Epithelial cell of esophagus (primary cell): ENCODE results near the gene ANO3.
A peak's percentile ranks its signal among the peaks of the same experiment; 100 is the strongest.
"Not testable (repeated sequence)": the region's sequence is repeated elsewhere in the genome, so short reads cannot be mapped to it uniquely, and the experiment has no call there.

Experiments
- DNase-seq: peaks from one replicate; pipeline ENCODE4 v3.0.0; 2010; ENCODE audit warnings: low read depth
- H3K4me3 ChIP-seq: 2 replicates; pipeline ENCODE4 v1.5.1; 2011; ENCODE audit warnings: mild to moderate bottlenecking, low read length, control low read depth
- TF ChIP-seq, protein P1 (sequence below): IDR thresholded peaks from 2 replicates; pipeline ENCODE4 v1.5.1; 2011; ENCODE audit warnings: low read depth, mild to moderate bottlenecking, low read length, control low read depth, inconsistent platforms; ENCODE audit not compliant: insufficient read depth; ENCODE audit errors: missing control alignments

ANO3 gene

DNA sequence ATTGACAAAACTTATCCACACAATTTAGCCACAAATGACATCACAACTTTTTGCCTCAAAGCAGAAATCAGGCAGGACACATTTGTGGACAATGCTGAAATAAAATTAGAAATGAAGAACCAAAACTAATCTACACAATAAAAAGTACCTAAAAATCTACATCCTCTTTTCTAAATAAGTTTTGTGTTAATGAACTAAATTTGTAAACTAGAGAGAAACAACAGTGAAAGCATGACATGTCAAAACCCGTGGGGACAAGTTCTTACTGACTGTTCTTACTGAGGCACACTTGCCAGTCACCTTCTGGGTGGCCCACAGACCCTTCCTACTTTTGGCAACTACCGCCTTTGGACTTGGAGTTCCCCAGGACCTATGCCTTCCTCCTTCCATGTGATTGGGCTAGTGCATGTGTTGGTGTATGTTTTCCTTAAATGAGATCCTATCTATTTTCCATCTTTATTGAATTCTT, 300.8 kb downstream of the ANO3 start:
- no peak overlapping the region for H3K4me3 ChIP-seq
- TF ChIP-seq, protein P1, sequence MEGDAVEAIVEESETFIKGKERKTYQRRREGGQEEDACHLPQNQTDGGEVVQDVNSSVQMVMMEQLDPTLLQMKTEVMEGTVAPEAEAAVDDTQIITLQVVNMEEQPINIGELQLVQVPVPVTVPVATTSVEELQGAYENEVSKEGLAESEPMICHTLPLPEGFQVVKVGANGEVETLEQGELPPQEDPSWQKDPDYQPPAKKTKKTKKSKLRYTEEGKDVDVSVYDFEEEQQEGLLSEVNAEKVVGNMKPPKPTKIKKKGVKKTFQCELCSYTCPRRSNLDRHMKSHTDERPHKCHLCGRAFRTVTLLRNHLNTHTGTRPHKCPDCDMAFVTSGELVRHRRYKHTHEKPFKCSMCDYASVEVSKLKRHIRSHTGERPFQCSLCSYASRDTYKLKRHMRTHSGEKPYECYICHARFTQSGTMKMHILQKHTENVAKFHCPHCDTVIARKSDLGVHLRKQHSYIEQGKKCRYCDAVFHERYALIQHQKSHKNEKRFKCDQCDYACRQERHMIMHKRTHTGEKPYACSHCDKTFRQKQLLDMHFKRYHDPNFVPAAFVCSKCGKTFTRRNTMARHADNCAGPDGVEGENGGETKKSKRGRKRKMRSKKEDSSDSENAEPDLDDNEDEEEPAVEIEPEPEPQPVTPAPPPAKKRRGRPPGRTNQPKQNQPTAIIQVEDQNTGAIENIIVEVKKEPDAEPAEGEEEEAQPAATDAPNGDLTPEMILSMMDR, result no peak
- no peak for DNase-seq

GRCh38 chr11:26643314-26643713, 311.4 kb downstream of the ANO3 start:
- H3K4me3 ChIP-seq, DNase-seq: not testable (repeated sequence)

DNA sequence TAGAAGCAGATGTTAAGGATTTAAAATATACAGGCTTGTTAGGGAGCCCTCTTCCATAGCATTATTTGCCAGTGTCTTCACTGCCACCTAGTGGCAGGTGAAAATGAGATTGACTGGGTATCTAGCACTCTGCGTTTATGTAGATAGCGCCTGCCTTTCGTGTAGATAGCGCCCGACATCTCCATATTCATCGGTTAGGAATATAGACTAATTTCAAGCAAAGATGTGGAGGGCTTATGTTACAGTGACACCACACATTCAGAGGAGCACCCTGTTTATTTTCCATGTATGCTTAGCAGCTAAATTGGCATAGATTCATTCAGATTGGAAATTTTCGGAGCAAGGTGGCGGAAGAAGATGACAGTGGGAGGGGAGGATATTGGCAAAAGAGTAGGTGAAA, 318.0 kb downstream of the ANO3 start:
- TF ChIP-seq, protein P1, result peak; percentile 87
- DNase-seq, result peak; percentile 87
- H3K4me3 ChIP-seq, result no peak overlapping the region

DNA sequence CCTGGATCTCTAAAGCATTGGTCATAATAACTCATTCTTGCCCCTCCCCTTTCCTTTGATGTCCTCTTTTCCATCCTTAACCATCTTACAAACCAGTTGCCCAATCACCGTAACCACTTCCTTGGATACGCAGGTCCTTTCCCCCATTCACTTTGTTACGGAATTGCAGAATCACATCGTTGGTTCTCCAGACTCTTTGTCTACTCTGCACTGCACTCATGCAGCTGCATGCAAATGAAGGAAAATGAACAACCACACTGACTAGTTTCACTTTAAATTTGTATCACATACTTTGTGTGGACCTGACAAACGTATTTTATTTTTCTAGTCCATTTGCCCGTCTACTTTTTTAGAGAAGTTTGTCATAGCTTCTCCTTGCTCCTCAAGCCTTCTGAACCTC, 320.0 kb downstream of the ANO3 start:
- no peak overlapping the region for H3K4me3 ChIP-seq
- DNase-seq, result peak; percentile 28
- TF ChIP-seq, protein P1, result no peak

DNA sequence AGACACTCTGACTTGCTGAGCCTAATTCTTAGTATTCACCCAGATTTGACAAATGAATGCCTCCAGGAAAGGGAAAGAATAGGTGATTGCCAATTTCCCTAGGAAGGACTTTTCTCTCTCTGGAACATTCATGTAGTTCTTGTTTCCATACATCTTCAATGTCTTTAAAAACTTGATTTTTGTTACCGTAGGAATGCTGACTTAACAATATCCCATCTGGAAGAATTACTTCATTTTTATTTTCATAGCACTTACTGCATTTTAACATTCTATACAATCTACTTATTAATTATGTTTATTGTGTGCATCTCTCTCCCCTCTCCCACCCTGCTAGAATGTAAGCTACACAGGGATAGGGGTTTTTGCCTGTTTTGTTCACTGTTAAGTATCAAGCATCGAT, 323.4 kb downstream of the ANO3 start:
- TF ChIP-seq, protein P1, result no peak

GRCh38 chr11:26662916-26663315, 331.0 kb downstream of the ANO3 start:
- TF ChIP-seq, protein P1, result no peak
- no peak overlapping the region for H3K4me3 ChIP-seq
- no peak for DNase-seq

More for the DNA sequence above, 323.4 kb downstream of the ANO3 start:
- DNase-seq, result no peak
- no peak overlapping the region for H3K4me3 ChIP-seq

DNA sequence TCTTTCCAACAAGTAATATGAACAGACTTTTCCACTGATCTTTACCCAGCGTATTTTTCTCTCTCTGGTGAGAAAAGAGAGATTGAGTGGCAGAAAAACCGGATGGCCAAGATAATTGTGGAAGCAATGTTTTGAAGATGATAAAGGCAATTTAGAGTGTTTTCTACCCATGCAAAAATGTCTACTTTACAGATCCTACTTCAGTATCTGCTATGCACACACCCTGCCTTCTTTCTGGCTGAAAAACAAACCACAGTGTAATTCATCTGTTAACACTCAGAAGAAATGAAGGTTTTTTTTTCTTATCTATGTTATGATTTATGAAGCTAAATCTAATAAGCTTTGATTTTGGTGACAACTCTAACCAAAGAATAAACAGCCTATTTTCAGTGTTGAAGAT, 333.1 kb downstream of the ANO3 start:
- DNase-seq, result no peak
- TF ChIP-seq, protein P1, result no peak
- no peak overlapping the region for H3K4me3 ChIP-seq

- H3K4me3 ChIP-seq, result no peak overlapping the region
- TF ChIP-seq, protein P1, result no peak
- peak; percentile 73 for DNase-seq
Measured at GRCh38 chr11:26665946-26666345, 334.0 kb downstream of the ANO3 start.
